Right lobe of liver (tissue), 6 donors: Measurements from ENCODE around the gene DMRT1. TPM values are rescaled to one million over a fixed set of nuclear protein-coding genes. Genes with fewer than 3 reads are reported as not detected.
"Not testable (repeated sequence)": the region's sequence is repeated elsewhere in the genome, so short reads cannot be mapped to it uniquely, and the experiment has no call there.

Source experiments
- ATAC-seq, 4 donors: fragments of 200-7000 bp; cut with Tn5 transposase; one replicate each; pipeline ENCODE4 v1.9.1; 2020; ENCODE audit warnings: mild to moderate bottlenecking in 4 of 4, moderate library complexity in 4 of 4
- DNase-seq, 3 donors: peaks; one replicate each; pipeline ENCODE4 v3.0.0-alpha.2; 2020
- H3K27ac ChIP-seq, 3 donors: fragments of 200-600 bp; one replicate each; pipeline ENCODE4 v1.8.0; 2022
- H3K27me3 ChIP-seq, 2 donors: fragments of 200-600 bp; one replicate each; pipeline ENCODE4 v1.8.0; 2022
- H3K36me3 ChIP-seq, 4 donors: fragments of 200-600 bp; sonication (generic) in 1 of 4; one replicate each; pipeline versions ENCODE4 v1.5.1 to v1.8.0; 2017 to 2022; ENCODE audit warnings: control low read depth in 1 of 4
- H3K4me1 ChIP-seq, 4 donors: fragments of 200-600 bp; sonication (generic) in 1 of 4; one replicate each; pipeline versions ENCODE4 v1.5.1 to v1.8.0; 2017 to 2022; ENCODE audit warnings: control low read depth in 1 of 4
- H3K4me3 ChIP-seq, 3 donors: fragments of 200-600 bp; one replicate each; pipeline ENCODE4 v1.8.0; 2022
- H3K9me3 ChIP-seq, 4 donors: fragments of 200-600 bp; sonication (generic) in 1 of 4; one replicate each; pipeline versions ENCODE4 v1.5.1 to v1.8.0; 2017 to 2022; ENCODE audit warnings: control low read depth in 1 of 4
- POLR2A ChIP-seq: fragments of 450-650 bp; IDR thresholded peaks from one replicate; pipeline ENCODE4 v1.6.1; 2017; ENCODE audit warnings: antibody characterized with exemption, mild to moderate bottlenecking
- WGBS: methylation state at CpG from one replicate; pipeline ENCODE4 v1.1.6; 2018; ENCODE audit warnings: low coverage, low lambda C conversion rate; ENCODE audit not compliant: insufficient coverage; ENCODE audit errors: missing lambda C conversion rate; 5-methylcytosine and 5-hydroxymethylcytosine counted together
- intact Hi-C, 2 donors: fragments of 100-400 bp; cut with DNase I; formaldehyde crosslinking; loops; one replicate each; pipeline versions ENCODE4 v1.11.2 to v1.14.1; 2022
- total RNA-seq, 6 experiments: library from RNA; depleted of rRNA in 2 of 6; stranded (reverse); fragments of >200 nt in 2 of 6; fragmentation: NEBNext Ultra II Directional in 3 of 6; extraction: Animal tissue kit (Norgen Biotek cat#: 25700) in 3 of 6; gene quantifications; one replicate each; pipeline versions ENCODE4 v1.1.0 to v1.2.4, GENCODE V29; 2016 to 2023
- TF ChIP-seq, protein P1 (sequence below), 4 donors: fragments of 200-600 bp in 3 of 4; fragments of 450-650 bp in 1 of 4; IDR thresholded peaks; one replicate each; pipeline versions ENCODE4 v1.5.1 to v1.8.0; 2016 to 2022; ENCODE audit warnings: antibody characterized with exemption in 4 of 4, mild to moderate bottlenecking in 2 of 4
- donor health status: DM: no; HTN: yes; CAD: no.
- donor health status: DM: no; HTN: no; CAD: no.
- donor health status: DM: no; HTN: no; CAD: no.
- donor health status: DM: no; HTN: yes; CAD: no.
- donor health status: DM: no; HTN: yes; CAD: no.

The DMRT1 gene
- total RNA-seq, 6 experiments from 2014 or later = not detected

- H3K27ac ChIP-seq = no peak overlapping the region
- TF ChIP-seq, protein P1, sequence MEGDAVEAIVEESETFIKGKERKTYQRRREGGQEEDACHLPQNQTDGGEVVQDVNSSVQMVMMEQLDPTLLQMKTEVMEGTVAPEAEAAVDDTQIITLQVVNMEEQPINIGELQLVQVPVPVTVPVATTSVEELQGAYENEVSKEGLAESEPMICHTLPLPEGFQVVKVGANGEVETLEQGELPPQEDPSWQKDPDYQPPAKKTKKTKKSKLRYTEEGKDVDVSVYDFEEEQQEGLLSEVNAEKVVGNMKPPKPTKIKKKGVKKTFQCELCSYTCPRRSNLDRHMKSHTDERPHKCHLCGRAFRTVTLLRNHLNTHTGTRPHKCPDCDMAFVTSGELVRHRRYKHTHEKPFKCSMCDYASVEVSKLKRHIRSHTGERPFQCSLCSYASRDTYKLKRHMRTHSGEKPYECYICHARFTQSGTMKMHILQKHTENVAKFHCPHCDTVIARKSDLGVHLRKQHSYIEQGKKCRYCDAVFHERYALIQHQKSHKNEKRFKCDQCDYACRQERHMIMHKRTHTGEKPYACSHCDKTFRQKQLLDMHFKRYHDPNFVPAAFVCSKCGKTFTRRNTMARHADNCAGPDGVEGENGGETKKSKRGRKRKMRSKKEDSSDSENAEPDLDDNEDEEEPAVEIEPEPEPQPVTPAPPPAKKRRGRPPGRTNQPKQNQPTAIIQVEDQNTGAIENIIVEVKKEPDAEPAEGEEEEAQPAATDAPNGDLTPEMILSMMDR (IDR thresholded peaks at IDR 0.05) = no peak
- no peak for TF ChIP-seq POLR2A
- ATAC-seq (no peak), DNase-seq (no peak)
- no peak overlapping the region for H3K4me3 ChIP-seq
- H3K9me3 ChIP-seq = no peaks in the 10 kb centered on the region
- intact Hi-C loops = no loop called here
- H3K4me1 ChIP-seq = no peaks in the 10 kb centered on the region
- H3K27me3 ChIP-seq = no peaks in the 10 kb centered on the region
- WGBS = 53% methylated on average over 4 of the region's 4 CpGs
- no peaks in the 10 kb centered on the region for H3K36me3 ChIP-seq
Observed at GRCh38 chr9:995192-995591, 153.7 kb downstream of the DMRT1 start.

GRCh38 chr9:995781-996180 lies 154.3 kb downstream of the DMRT1 start:
- Histone ChIP-seq H3K36me3 (no peaks in the 10 kb centered on the region), H3K27ac (no peak overlapping the region), H3K4me3 (no peak overlapping the region), H3K27me3 (no peaks in the 10 kb centered on the region), H3K4me1 (no peaks in the 10 kb centered on the region), H3K9me3 (no peaks in the 10 kb centered on the region)
- WGBS = 35% methylated on average over 3 of the region's 3 CpGs
- no peak for ATAC-seq
- TF ChIP-seq, protein P1 (IDR thresholded peaks at IDR 0.05) = no peak
- no peak for TF ChIP-seq POLR2A
- no peak for DNase-seq
- intact Hi-C loops = no loop called here

DNA sequence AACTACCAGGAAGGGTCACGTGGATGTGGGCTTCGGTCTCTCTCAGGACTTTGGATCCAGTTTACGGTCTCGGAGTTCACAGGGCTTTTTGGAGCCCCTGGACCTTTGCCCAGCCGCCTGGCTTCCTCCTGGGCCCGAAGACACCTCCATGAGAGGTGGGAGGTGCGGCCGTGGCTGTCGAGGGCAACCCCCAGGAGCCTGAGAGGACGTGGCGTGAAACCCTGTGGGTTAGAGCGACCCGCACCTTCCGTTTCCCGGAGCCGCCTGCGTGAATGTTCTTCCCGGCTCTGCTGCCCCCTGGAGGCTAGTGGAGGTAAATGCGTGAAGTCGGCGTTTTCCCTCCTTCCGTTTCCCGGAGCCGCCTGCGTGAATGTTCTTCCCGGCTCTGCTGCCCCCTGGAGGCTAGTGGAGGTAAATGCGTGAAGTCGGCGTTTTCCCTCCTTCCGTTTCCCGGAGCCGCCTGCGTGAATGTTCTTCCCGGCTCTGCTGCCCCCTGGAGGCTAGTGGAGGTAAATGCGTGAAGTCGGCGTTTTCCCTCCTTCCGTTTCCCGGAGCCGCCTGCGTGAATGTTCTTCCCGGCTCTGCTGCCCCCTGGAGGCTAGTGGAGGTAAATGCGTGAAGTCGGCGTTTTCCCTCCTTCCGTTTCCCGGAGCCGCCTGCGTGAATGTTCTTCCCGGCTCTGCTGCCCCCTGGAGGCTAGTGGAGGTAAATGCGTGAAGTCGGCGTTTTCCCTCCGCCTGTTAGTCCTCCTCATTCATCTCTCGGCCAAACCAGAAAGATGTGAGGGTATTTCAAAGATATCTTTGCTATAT lies 157.0 kb downstream of the DMRT1 start:
- H3K27me3 ChIP-seq, H3K27ac ChIP-seq, H3K9me3 ChIP-seq, ATAC-seq, H3K4me3 ChIP-seq, H3K36me3 ChIP-seq, intact Hi-C loops, H3K4me1 ChIP-seq, DNase-seq: not testable (repeated sequence)
- TF ChIP-seq, protein P1 (IDR thresholded peaks at IDR 0.05) = peak in 2 of 4 donors; percentile 14 to 30
- 76% methylated on average over 7 of the region's 55 CpGs for WGBS

DNA sequence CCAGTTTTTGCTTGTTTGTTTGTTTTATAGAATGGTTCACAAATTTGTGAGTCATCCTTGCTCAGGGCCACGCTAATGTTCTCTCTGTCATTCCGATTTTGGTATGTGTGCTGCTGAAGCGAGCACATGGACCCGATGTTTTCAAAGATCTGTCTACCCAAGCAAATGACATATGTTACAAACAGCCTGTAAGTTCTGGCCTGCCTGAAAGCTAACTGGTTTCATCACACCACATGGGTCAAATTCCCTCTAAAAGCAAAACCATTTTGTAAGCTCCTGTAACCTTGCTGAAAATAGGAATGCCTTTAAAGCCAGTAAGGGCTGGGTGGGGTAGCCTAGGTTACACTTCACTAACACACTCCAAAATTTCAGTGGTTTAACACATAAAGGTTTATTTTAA lies 160.3 kb downstream of the DMRT1 start:
- no peaks in the 10 kb centered on the region for H3K4me1 ChIP-seq
- H3K27ac ChIP-seq = no peak overlapping the region
- no peaks in the 10 kb centered on the region for H3K9me3 ChIP-seq
- no peaks in the 10 kb centered on the region for H3K27me3 ChIP-seq
- no peaks in the 10 kb centered on the region for H3K36me3 ChIP-seq
- H3K4me3 ChIP-seq = no peak overlapping the region
- intact Hi-C loops = loop anchor here in 1 of 2 donors (5.0 kb wide), 1 partner anchor 110 kb away; no protein-coding TSS in a partner anchor
- TF ChIP-seq POLR2A = no peak
- TF ChIP-seq, protein P1 (IDR thresholded peaks at IDR 0.05) = no peak
- WGBS = 83% methylated on average over 4 of the region's 4 CpGs
- ATAC-seq (no peak), DNase-seq (no peak)
